GM12878 (cell line): Measurements from ENCODE around the gene PCDH15. TPM values are rescaled to one million over a fixed set of nuclear protein-coding genes. Genes with fewer than 3 reads are reported as not detected.

Experiments used
- ATAC-seq: fragments of 200-7000 bp; cut with Tn5 transposase; 3 replicates; pipeline ENCODE4 v1.9.1; 2020; ENCODE audit warnings: mild to moderate bottlenecking, moderate library complexity
- BruUV-seq: library from RNA; stranded (reverse); fragments of 400-500 nt; replicated peaks from 2 replicates; lab custom pipeline; 2021; lab: Mats Ljungman, UMichigan
- CTCF ChIA-PET: fragments of 300-600 bp; sonication (Branson Sonifier 250); formaldehyde crosslinking; extraction: SDS; loops from one replicate; lab custom pipeline; 2021; ENCODE audit warnings: inconsistent platforms; lab: Yijun Ruan, JAX
- POLR2A ChIA-PET: fragments of 350-600 bp; formaldehyde crosslinking; extraction: SDS; loops from one replicate; lab custom pipeline; 2021; ENCODE audit warnings: inconsistent platforms; lab: Charles Lee
- RAD21 ChIA-PET: fragments of 300-600 bp; sonication (Branson Sonifier 250); formaldehyde crosslinking; loops from one replicate; lab custom pipeline; 2023; ENCODE audit warnings: antibody characterized with exemption; ENCODE audit not compliant: unreplicated experiment; lab: Charles Lee
- SMC1A ChIA-PET: fragments of 300-600 bp; sonication (Branson Sonifier 250); formaldehyde crosslinking; loops from one replicate; lab custom pipeline; 2023; ENCODE audit not compliant: unreplicated experiment, uncharacterized antibody; lab: Charles Lee
- DNase-seq: peaks from one replicate; pipeline ENCODE4 v3.0.0-alpha.2; 2011; ENCODE audit warnings: low read depth, low spot score
- FAIRE-seq: peaks from 3 replicates; lab custom pipeline; 2011; peaks lifted over from hg19 to GRCh38; lab: Jason Lieb, UNC
- H2AFZ ChIP-seq: 2 replicates; pipeline ENCODE4 v1.6.0; 2011; ENCODE audit warnings: low read depth, low read length, control low read depth; ENCODE audit not compliant: control insufficient read depth
- H3K27ac ChIP-seq: 2 replicates; pipeline ENCODE4 v1.5.1; 2011; ENCODE audit warnings: control low read depth; ENCODE audit not compliant: control insufficient read depth, insufficient read depth
- H3K27me3 ChIP-seq, 2 experiments: replicated peaks in 1 of 2; 2 replicates each; pipeline versions ENCODE4 v1.6.0 to v1.6.1; 2011; ENCODE audit warnings: low read length in 1 of 2; ENCODE audit not compliant: control insufficient read depth in 2 of 2, insufficient read depth in 2 of 2
- H3K36me3 ChIP-seq, 2 experiments: 2 replicates each; pipeline ENCODE4 v1.5.1; 2011; ENCODE audit warnings: low read length in 1 of 2; ENCODE audit not compliant: control insufficient read depth in 2 of 2, insufficient read depth in 2 of 2
- H3K4me1 ChIP-seq: 2 replicates; pipeline ENCODE4 v1.6.1; 2011; ENCODE audit warnings: mild to moderate bottlenecking, low read length, moderate library complexity, mixed read lengths; ENCODE audit not compliant: control insufficient read depth, insufficient read depth
- H3K4me2 ChIP-seq: 2 replicates; pipeline ENCODE4 v1.6.0; 2011; ENCODE audit warnings: control low read depth; ENCODE audit not compliant: control insufficient read depth, insufficient read depth
- H3K4me3 ChIP-seq: fragments of 200-600 bp; sonication (generic); 2 replicates; pipeline ENCODE4 v1.5.1; 2016
- H3K79me2 ChIP-seq: 2 replicates; pipeline ENCODE4 v1.6.0; 2011; ENCODE audit warnings: low read length; ENCODE audit not compliant: control insufficient read depth, insufficient read depth
- H3K9ac ChIP-seq: 2 replicates; pipeline ENCODE4 v1.8.0; 2011; ENCODE audit warnings: low read length, control low read depth, mixed read lengths; ENCODE audit not compliant: control insufficient read depth, insufficient read depth
- H3K9me3 ChIP-seq: replicated peaks from 3 replicates; pipeline ENCODE4 v1.5.1; 2011; ENCODE audit warnings: mild to moderate bottlenecking, low read length; ENCODE audit not compliant: control insufficient read depth, insufficient read depth
- H4K20me1 ChIP-seq: 2 replicates; pipeline ENCODE4 v1.6.0; 2011; ENCODE audit not compliant: control insufficient read depth, insufficient read depth
- HCFC1 ChIP-seq: fragments of 150-350 bp; IDR thresholded peaks from 2 replicates; pipeline ENCODE4 v1.6.1; 2014; ENCODE audit warnings: low read length
- POLR2AphosphoS5 ChIP-seq: IDR thresholded peaks from 2 replicates; pipeline ENCODE4 v1.6.1; 2011; ENCODE audit warnings: mild to moderate bottlenecking, low read length, inconsistent platforms
- RELA ChIP-seq: fragments of 450-650 bp; IDR thresholded peaks from 2 replicates; pipeline ENCODE4 v1.8.0; 2014; ENCODE audit warnings: borderline replicate concordance; ENCODE audit not compliant: partially characterized antibody
- REST ChIP-seq: IDR thresholded peaks from 2 replicates; pipeline ENCODE4 v1.6.1; 2012; ENCODE audit warnings: mild to moderate bottlenecking, low read depth, low read length
- ZNF24 ChIP-seq: fragments of 450-650 bp; IDR thresholded peaks from 2 replicates; pipeline ENCODE4 v1.6.1; 2017; ENCODE audit warnings: antibody characterized with exemption, mild to moderate bottlenecking
- WGBS: methylation state at CpG from one replicate; pipeline ENCODE4 v1.1.6; 2016; ENCODE audit warnings: low lambda C conversion rate; ENCODE audit not compliant: insufficient replicate concordance, insufficient coverage; ENCODE audit errors: missing lambda C conversion rate; 5-methylcytosine and 5-hydroxymethylcytosine counted together
- in situ Hi-C: fragments of 300-500 bp; cut with MboI; formaldehyde crosslinking; loops from 9 replicates; pipeline ENCODE4 v1.14.3; 2018; ENCODE audit warnings: mixed read lengths
- intact Hi-C: fragments of 100-400 bp; cut with micrococcal nuclease; formaldehyde crosslinking; loops from one replicate; pipeline ENCODE4 v1.14.2; 2022; ENCODE audit not compliant: unreplicated experiment
- polyA plus RNA-seq, 11 experiments: library from polyadenylated mRNA; depleted of rRNA in 4 of 11; unstranded in 6 of 11; stranded (reverse) in 5 of 11; fragments of >200 nt; fragmentation: Nextera tagmentation in 4 of 11; fragmentation: Illumina TruSeq in 1 of 11; extraction: Ambion mirVana in 4 of 11; extraction: Trizol in 1 of 11; gene quantifications; 1 replicate in 1 of 11; 2 replicates in 10 of 11; pipeline versions ENCODE4 v1.2.1 to v1.2.3, GENCODE V29; 2011 to 2016; ENCODE audit warnings: inconsistent platforms in 2 of 11, missing spikeins in 2 of 11, low read depth in 1 of 11
- total RNA-seq, 4 experiments: library from RNA; depleted of rRNA in 3 of 4; stranded (reverse); fragments of >200 nt in 3 of 4; fragmentation: Illumina TruSeq in 1 of 4; extraction: Trizol in 1 of 4; gene quantifications; 2 replicates each; pipeline versions ENCODE4 v1.2.1 to v1.2.3, GENCODE V29; 2013 to 2021

PCDH15 gene
- total and polyA plus RNA-seq, 10 of the 15 experiments (the other 5 are each of a cell fraction or from before 2014, with no cell fraction given), result 0.03 to 0.52 (median 0.07) TPM; not detected in 6

DNA sequence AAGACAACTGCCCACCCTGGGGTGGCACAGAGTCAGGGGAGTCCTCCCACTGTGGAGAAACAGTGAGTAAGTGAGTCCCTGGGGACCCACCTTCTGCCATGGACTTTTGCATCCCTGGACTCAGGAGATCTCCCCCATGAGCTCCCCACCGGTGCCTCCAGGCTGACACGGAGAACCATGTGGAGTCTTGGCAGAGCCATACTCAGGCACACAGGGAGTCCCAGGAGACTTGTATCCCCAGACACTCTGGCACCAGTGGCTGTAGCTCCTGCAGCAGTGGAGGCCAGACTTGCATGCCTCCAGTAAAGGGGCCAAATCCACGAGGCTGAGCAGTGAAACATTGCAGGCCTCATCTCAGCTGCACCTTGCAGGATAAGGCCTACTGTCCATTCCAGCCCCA is 791.4 kb downstream of the PCDH15 start:
- H3K4me2 ChIP-seq, result no peak overlapping the region
- ChIA-PET CTCF (interaction anchor here (1.1 kb wide), 1 partner anchor 11 kb away, joined by 5 read pairs; no protein-coding TSS in a partner anchor), POLR2A (no interaction called here), SMC1A (interaction anchor here (0.6 to 1.6 kb wide), 3 partner anchors 10 to 178 kb away, joined by 3 to 4 read pairs (median 3); no protein-coding TSS in a partner anchor), RAD21 (no interaction called here)
- intact Hi-C loops, result no loop called here
- ATAC-seq (no peak), FAIRE-seq (no peak), DNase-seq (no peak)
- in situ Hi-C loops, result no loop called here
- no peaks in the 10 kb centered on the region for H4K20me1 ChIP-seq
- H3K27ac ChIP-seq, result no peak overlapping the region
- no peak overlapping the region for H3K4me3 ChIP-seq
- H3K36me3 ChIP-seq, result no peaks in the 10 kb centered on the region
- no peaks in the 10 kb centered on the region for H3K4me1 ChIP-seq
- H2AFZ ChIP-seq, result no peak overlapping the region
- H3K27me3 ChIP-seq, result no peaks in the 10 kb centered on the region; a peak in 1 of 4 replicates
- no peak overlapping the region for H3K9ac ChIP-seq
- H3K9me3 ChIP-seq, result no peaks in the 10 kb centered on the region
- WGBS, result 46% methylated on average over 3 of the region's 3 CpGs
- no TSS peak for BruUV-seq
- TF ChIP-seq ZNF24 (no peak), REST (no peak), POLR2AphosphoS5 (no peak), HCFC1 (no peak), RELA (no peak)
- no peaks in the 10 kb centered on the region for H3K79me2 ChIP-seq
